Left lung (tissue), 10 donors: ENCODE measurements around the gene TMEM164. TPM values are rescaled to one million over a fixed set of nuclear protein-coding genes. Genes with fewer than 3 reads are reported as not detected.

Experiments used
- ATAC-seq: fragments of 200-7000 bp; cut with Tn5 transposase; one replicate; pipeline ENCODE4 v1.9.1; 2020; ENCODE audit warnings: moderate library complexity
- DNase-seq, 4 donors: peaks; one replicate each; pipeline ENCODE4 v3.0.0-alpha.2; 2013 to 2020
- H3K27ac ChIP-seq, 2 donors: fragments of 200-600 bp; sonication (generic) in 1 of 2; one replicate each; pipeline versions ENCODE4 v1.5.0 to v1.8.0; 2020 to 2021
- H3K27me3 ChIP-seq, 2 donors: fragments of 200-600 bp; sonication (generic) in 1 of 2; one replicate each; pipeline versions ENCODE4 v1.5.0 to v1.8.0; 2020 to 2021
- H3K36me3 ChIP-seq, 2 donors: fragments of 200-600 bp; sonication (generic) in 1 of 2; one replicate each; pipeline versions ENCODE4 v1.5.0 to v1.8.0; 2020 to 2021
- H3K4me1 ChIP-seq, 2 donors: fragments of 200-600 bp; one replicate each; pipeline ENCODE4 v1.8.0; 2021
- H3K4me3 ChIP-seq, 2 donors: fragments of 200-600 bp; sonication (generic) in 1 of 2; one replicate each; pipeline versions ENCODE4 v1.5.0 to v1.8.0; 2020 to 2021; ENCODE audit warnings: mild to moderate bottlenecking in 1 of 2
- H3K9me3 ChIP-seq, 2 donors: fragments of 200-600 bp; sonication (generic) in 1 of 2; one replicate each; pipeline versions ENCODE4 v1.5.0 to v1.8.0; 2020 to 2021
- CTCF ChIP-seq, 2 donors: fragments of 200-600 bp; sonication (generic) in 1 of 2; IDR thresholded peaks; one replicate each; pipeline versions ENCODE4 v1.5.0 to v1.8.0; 2021; ENCODE audit warnings: antibody characterized with exemption in 2 of 2
- intact Hi-C, 2 donors: fragments of 100-400 bp; cut with DNase I; formaldehyde crosslinking; loops; one replicate each; pipeline versions ENCODE4 v1.11.2 to v1.14.2; 2022
- polyA plus RNA-seq, 6 donors: library from polyadenylated mRNA; unstranded; fragments of 120-200 nt; gene quantifications; one replicate each; pipeline ENCODE4 v1.2.1, GENCODE V29; 2013; ENCODE audit not compliant: insufficient read length in 6 of 6
- total RNA-seq, 2 donors: library from RNA; stranded (reverse); fragmentation: NEBNext Ultra II Directional; extraction: Animal tissue kit (Norgen Biotek cat#: 25700); gene quantifications; one replicate each; pipeline ENCODE4 v1.2.1, GENCODE V29; 2021
- donor health status: DM: no; HTN: yes; CAD: no.
- donor health status: DM: no; HTN: no; CAD: no.

Gene TMEM164
- total and polyA plus RNA-seq, 8 donors: 39.2 to 111 (median 47.0) TPM

GRCh38 chrX:110041980-110042379 is 39.1 kb downstream of the TMEM164 start:
- Histone ChIP-seq H3K4me3 (no peak overlapping the region), H3K9me3 (no peaks in the 10 kb centered on the region), H3K36me3 (no peaks in the 10 kb centered on the region), H3K27ac (peak overlapping the region in 1 of 2 donors; percentile 51), H3K4me1 (peaks cover 0 to 21% of the 10 kb centered on the region in 2 donors), H3K27me3 (no peaks in the 10 kb centered on the region)
- no peak for TF ChIP-seq CTCF (IDR thresholded peaks at IDR 0.05)
- intact Hi-C loops: no loop called here
- DNase-seq (no peak), ATAC-seq (peak; percentile 56)

- no peak for ATAC-seq
- TF ChIP-seq CTCF (IDR thresholded peaks at IDR 0.05): no peak
- intact Hi-C loops: no loop called here
Observed at GRCh38 chrX:110042496-110042895, 39.6 kb downstream of the TMEM164 start.

GRCh38 chrX:110043506-110043905 is 40.6 kb downstream of the TMEM164 start:
- intact Hi-C loops: no loop called here
- no peak for ATAC-seq

More at GRCh38 chrX:110042496-110042895, 39.6 kb downstream of the TMEM164 start:
- H3K9me3 ChIP-seq: no peaks in the 10 kb centered on the region
- peak overlapping the region in 1 of 2 donors; percentile 51 for H3K27ac ChIP-seq
- H3K27me3 ChIP-seq: no peaks in the 10 kb centered on the region
- no peak for DNase-seq
- H3K36me3 ChIP-seq: no peaks in the 10 kb centered on the region
- peaks cover 0 to 21% of the 10 kb centered on the region in 2 donors for H3K4me1 ChIP-seq
- no peak overlapping the region for H3K4me3 ChIP-seq

GRCh38 chrX:110044346-110045249 is 41.7 kb downstream of the TMEM164 start:
- DNase-seq (no peak), ATAC-seq (no peak)
- Histone ChIP-seq H3K27me3 (no peaks in the 10 kb centered on the region), H3K4me1 (peaks cover 0 to 21% of the 10 kb centered on the region in 2 donors), H3K9me3 (no peaks in the 10 kb centered on the region), H3K4me3 (no peak overlapping the region), H3K27ac (no peak overlapping the region), H3K36me3 (no peaks in the 10 kb centered on the region)
- intact Hi-C loops: no loop called here
- no peak for TF ChIP-seq CTCF (IDR thresholded peaks at IDR 0.05)

More at GRCh38 chrX:110043506-110043905, 40.6 kb downstream of the TMEM164 start:
- H3K36me3 ChIP-seq: no peaks in the 10 kb centered on the region
- no peaks in the 10 kb centered on the region for H3K27me3 ChIP-seq
- H3K4me3 ChIP-seq: no peak overlapping the region
- DNase-seq: no peak
- no peak for TF ChIP-seq CTCF (IDR thresholded peaks at IDR 0.05)
- H3K4me1 ChIP-seq: peaks cover 0 to 21% of the 10 kb centered on the region in 2 donors
- H3K27ac ChIP-seq: no peak overlapping the region
- H3K9me3 ChIP-seq: no peaks in the 10 kb centered on the region

GRCh38 chrX:110045421-110045820 is 42.5 kb downstream of the TMEM164 start:
- intact Hi-C loops: no loop called here
- no peak for TF ChIP-seq CTCF (IDR thresholded peaks at IDR 0.05)
- no peaks in the 10 kb centered on the region for H3K9me3 ChIP-seq
- H3K27me3 ChIP-seq: no peaks in the 10 kb centered on the region
- ATAC-seq (no peak), DNase-seq (no peak)
- H3K36me3 ChIP-seq: no peaks in the 10 kb centered on the region
- no peak overlapping the region for H3K27ac ChIP-seq
- no peak overlapping the region for H3K4me3 ChIP-seq
- H3K4me1 ChIP-seq: peaks cover 0 to 21% of the 10 kb centered on the region in 2 donors
